ENCODE data around the gene RAB31.

- TF ChIP-seq CTCF (conservative IDR thresholded peaks at IDR 0.05 in 1 of 2, IDR thresholded peaks at IDR 0.05 in 1 of 2; ENCODE audit: extremely low read depth in 1 of 2, insufficient read depth in 1 of 2, low read depth in 1 of 2, low read length in 2 of 2) (no peak), EZH2 (IDR thresholded peaks at IDR 0.05; ENCODE audit: borderline replicate concordance, low read length) (no peak)
Measured at GRCh38 chr18:9871244-9871746, 163.2 kb downstream of the RAB31 start.
